HG02852 (cell line): Measurements from ENCODE around the gene RNF43.

Experiments
- ATAC-seq: cut with Tn5 transposase; IDR thresholded peaks from one replicate; pipeline ENCODE4 v1.9.1; 2021; ENCODE audit warnings: mild to moderate bottlenecking, moderate library complexity; ENCODE audit not compliant: unreplicated experiment

Gene RNF43

GRCh38 chr17:58417300-58418092 lies at the start of gene RNF43:
RNF43 (minus strand) TSS chr17:58417534; CDS start chr17:58415577, 1,957 bp downstream.
- ATAC-seq, result peak; percentile 98

GRCh38 chr17:58455491-58455890 lies 38.2 kb upstream of the RNF43 start:
- ATAC-seq, result no peak

GRCh38 chr17:58452738-58453137 lies 35.4 kb upstream of the RNF43 start:
- no peak for ATAC-seq

- no peak for ATAC-seq
These were observed 30.0 kb upstream of the RNF43 start for GRCh38 chr17:58447039-58447975.

GRCh38 chr17:58446086-58446485 lies 28.8 kb upstream of the RNF43 start:
- no peak for ATAC-seq

GRCh38 chr17:58436805-58437239 lies 19.5 kb upstream of the RNF43 start:
- no peak for ATAC-seq

GRCh38 chr17:58436245-58436644 lies 18.9 kb upstream of the RNF43 start:
- no peak for ATAC-seq

GRCh38 chr17:58432806-58433573 lies 15.7 kb upstream of the RNF43 start:
- no peak for ATAC-seq

GRCh38 chr17:58427807-58428206 lies 10.5 kb upstream of the RNF43 start:
- no peak for ATAC-seq

- ATAC-seq, result no peak
These were observed 4.4 kb upstream of the RNF43 start for GRCh38 chr17:58421711-58422110.

- no peak for ATAC-seq
These were observed 3.5 kb upstream of the RNF43 start for GRCh38 chr17:58420827-58421226.

- no peak for ATAC-seq
These were observed 416 bp downstream of the RNF43 start for GRCh38 chr17:58416937-58417299.

GRCh38 chr17:58416396-58416795 lies 938 bp downstream of the RNF43 start:
- ATAC-seq, result no peak

- no peak for ATAC-seq
These were observed 1.8 kb downstream of the RNF43 start for GRCh38 chr17:58415371-58416055.

- ATAC-seq, result no peak
These were observed 2.7 kb downstream of the RNF43 start for GRCh38 chr17:58414596-58414997.

- ATAC-seq, result no peak
These were observed 3.6 kb downstream of the RNF43 start for GRCh38 chr17:58413684-58414083.

GRCh38 chr17:58412961-58413586 lies 4.3 kb downstream of the RNF43 start:
- ATAC-seq, result no peak

GRCh38 chr17:58412064-58412703 lies 5.2 kb downstream of the RNF43 start:
- no peak for ATAC-seq

- ATAC-seq, result no peak
These were observed 5.9 kb downstream of the RNF43 start for GRCh38 chr17:58411408-58411894.
